HG03354 (cell line): ENCODE results near the gene OPCML.

Experiments used
- ATAC-seq: cut with Tn5 transposase; IDR thresholded peaks from one replicate; pipeline ENCODE4 v1.9.1; 2021; ENCODE audit warnings: mild to moderate bottlenecking; ENCODE audit not compliant: unreplicated experiment, poor library complexity, severe bottlenecking

Gene OPCML

DNA sequence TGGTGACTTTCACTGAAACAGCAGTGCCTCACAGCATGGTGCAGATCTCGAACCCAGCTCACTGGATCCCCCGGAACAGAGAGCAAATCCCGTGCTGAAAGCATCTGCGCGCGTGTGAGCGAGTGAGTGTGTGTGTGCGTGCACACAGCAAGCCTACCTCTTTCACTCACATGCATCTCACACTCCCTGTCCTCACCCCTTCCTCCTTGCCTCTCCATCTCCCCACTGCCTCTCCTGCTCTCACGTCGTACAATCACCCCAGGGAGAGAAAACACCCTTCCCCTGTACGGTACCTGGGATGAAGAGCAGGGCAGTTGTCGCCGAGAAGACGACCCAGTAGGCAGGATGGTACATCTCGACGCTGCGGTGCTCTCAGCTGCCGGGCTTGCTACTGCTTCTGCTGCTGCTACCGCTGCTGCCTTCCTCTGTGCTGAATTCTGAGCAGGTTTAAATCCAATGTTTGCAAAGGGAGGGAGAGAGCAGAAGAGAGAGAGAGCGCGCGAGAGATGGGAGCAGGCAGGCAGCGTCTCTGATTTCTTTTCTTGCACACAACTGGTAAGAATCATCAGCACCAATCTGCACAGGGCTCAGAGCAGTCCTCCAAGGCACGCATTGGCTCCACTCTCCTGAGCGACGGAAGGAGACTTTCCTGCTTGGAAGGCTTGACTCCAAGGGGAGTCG lies at the start of gene OPCML:
Gene OPCML, minus strand, starts transcription at position 531 of the 681 bp plus-strand sequence.
- ATAC-seq = no peak

DNA sequence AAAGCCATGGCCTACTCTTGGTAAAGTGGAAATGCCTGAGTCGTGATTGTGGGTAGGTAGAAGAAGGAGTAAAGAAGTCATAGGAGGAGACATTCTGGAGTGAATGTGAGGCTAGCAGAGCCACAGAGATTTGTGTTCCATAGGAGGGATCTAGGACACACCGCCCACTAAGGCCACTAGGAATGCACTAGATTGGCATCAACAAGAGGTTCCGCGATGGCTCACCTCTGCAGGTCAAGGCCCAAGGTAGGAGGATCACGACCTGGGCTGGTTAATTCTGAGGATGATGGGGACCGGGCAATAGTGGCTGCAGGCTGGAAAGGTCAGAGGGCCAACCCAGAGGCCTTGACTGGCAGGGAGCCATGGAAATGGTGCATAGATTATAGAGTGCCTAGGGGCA lies 48.8 kb upstream of the OPCML start:
- no peak for ATAC-seq

DNA sequence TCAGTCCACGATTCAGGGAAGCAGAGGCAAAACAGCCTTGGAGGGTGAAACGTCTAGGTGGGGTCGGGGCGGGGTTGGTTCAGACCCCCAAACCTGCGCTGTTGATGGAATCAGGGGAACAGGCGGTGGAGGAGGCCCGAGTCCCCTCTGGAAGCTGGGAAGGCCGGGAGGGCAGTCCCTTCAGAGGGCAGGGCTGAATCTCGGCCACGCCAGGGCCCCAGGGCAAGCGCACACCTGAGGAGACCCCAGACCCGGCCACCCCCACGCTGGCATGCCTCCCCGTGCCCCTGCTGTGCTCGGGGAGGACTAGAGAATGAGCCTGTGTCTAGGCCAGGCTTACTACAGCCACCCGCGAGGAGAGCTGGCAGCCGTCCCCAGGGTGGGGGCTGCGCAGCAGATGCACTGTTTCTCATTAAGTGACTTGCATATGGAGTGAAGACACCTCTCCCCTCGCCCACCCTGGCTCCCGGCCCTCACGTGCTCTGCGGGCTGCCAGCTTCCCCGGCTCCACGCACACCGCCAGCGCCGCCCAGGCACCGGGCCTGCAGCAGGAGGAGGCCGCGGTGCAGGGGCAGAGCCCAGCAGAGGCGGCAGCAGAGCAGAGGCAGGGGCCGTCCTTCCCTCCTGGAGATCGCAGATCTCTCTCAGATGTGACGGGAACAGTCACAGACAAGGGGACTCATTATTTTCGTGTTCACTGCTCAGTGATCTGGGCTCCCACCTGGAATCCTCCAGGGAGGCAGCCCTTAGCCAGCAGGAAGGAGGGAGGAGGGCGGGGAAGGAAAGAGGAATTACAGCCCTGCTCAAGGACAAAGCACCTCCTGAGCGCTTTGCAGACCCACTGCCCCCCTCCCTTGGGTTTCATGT lies 47.1 kb upstream of the OPCML start:
- no peak for ATAC-seq

DNA sequence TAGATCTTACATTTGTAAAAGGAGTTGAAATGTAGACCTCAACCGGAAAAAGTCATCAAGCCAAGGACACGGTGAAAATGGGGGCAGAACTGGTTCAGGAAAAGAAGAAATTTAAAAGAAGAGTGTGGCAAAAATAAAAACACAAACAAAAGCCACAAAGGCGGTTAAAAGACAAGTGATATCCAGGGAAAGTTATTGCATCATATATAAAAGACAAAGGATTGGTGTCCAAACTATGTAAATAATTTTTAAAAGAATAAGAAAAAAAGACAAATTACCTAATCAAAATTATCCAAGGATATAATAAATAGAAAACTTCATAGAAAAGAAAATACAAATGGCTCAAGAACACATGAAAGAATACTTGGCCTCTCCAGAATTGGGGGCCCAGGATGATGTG lies 45.1 kb upstream of the OPCML start:
- ATAC-seq = no peak

DNA sequence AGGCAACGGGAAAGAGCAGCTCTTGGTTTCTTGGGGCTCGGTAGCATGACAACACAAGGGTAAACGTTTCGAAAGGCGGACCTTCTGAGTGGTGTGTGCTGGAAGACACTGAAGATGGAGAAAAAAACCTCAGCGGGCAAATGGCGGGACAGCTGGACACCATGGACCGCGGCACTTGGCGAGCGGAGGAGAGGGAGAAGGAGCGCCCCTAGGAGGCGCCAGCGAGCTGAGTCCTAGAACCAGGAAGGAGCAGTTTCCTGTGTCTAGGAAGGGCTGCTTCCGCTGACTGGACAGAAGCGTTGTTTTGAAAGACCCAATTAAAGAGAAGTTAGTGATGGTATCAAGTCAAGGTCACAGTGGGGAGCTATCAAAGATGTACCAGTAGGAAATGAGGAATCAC lies 44.0 kb upstream of the OPCML start:
- no peak for ATAC-seq

DNA sequence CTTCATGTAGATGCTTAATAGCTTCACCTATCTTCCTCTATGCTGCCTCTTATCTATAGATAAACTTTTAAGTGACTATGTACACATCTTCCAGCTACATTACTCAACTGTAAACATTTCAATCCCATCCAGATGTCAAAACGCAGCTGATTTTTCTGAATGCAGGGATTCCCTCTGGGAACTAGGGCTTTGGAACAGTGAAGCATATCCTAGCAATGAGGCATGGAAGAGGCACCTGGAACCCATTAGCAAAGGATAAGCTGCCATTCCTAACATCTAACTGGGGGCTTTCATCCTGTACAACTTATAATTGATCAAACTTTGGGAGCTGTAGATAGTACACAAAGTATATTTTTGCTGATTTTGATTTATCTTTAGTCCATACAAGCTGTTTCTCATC lies 40.8 kb upstream of the OPCML start:
- ATAC-seq = no peak

DNA sequence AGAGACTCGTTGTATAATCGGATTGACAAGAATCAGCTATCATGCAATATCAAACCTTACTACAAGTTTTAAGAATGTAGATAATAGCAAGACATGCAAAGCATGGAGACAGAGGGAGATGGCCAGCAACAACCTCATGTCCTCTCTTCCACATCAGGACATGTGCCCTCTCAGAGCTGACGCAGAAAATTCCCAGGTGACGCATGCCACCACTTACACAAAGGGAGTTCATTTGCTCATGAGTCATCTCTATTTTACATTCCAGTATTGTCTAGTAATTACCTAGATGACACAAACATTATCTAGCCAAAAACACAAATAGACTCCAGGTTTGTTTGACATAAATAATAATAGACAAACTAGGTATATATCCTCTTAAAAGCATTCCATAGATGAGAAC lies 38.1 kb upstream of the OPCML start:
- ATAC-seq = no peak

DNA sequence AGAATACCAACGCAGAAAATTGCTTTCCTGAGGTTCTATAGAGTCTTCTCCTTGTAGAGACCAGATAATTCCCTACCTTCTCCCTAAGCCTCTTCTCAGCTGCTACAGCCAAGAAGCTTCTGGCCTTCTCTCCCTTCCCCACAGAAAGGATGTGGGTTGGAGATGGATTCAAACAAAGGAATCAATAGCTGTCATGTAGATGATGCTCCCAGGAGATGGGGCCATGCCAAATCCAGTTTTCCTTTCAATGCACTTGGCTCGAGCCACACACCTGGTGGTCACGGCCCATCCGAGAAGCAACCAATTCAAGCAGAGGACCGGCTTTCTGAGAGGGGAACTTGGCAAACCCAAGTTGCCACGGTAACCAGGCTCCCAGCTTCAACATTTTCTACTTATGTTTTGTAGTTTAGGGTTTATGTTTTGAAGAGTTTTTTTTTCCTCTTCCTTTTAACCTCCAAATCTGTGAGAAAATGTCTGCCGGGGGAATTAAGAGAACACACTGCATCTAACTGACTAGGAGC lies 31.3 kb upstream of the OPCML start:
- no peak for ATAC-seq

DNA sequence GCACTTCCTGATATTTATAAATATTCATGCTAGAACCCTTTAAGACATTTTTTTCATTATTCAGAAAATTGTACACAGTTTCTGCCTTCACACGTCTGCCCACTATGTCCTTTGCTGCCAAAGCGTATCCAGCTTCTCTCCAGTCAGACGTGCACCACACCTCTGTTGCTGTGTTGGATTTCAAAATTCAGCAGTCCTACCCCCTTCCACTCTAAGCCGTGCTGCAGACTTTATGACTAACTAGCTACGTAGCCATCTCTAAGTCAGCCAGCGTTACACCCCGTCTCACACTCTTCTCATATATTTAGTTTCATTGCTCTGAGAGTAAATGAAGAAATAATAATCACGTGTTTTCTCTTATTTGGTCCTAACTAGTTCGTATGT lies 28.2 kb upstream of the OPCML start:
- ATAC-seq = no peak

DNA sequence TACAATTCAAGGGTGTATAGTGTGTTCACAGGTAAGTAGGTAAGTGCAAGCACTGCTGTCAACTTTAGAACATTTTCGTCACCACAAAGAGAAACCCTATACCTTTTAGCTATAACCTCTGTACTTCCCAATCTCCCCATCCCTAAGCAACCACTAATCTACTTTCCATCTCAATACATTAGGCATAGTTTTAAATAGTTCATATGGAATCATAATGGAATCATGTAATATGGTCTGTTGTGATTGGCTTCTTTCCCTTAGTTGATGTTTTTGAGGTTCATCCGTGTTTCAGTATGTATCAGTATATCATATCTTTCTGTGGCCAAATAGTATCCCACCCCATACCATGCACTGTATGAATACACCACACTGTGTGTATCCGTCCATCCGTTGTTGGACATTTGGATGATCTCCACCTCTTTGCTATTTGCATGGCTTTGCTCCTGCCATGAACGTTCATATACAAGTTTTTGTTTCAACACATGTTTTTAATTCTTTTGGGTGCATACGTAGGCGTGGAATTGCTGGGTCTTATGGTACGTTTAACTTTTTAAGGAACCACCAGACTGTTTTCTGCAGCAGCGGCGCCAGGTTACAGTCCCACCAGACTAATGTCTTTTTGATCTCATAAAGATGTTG lies 27.7 kb upstream of the OPCML start:
- ATAC-seq = no peak

DNA sequence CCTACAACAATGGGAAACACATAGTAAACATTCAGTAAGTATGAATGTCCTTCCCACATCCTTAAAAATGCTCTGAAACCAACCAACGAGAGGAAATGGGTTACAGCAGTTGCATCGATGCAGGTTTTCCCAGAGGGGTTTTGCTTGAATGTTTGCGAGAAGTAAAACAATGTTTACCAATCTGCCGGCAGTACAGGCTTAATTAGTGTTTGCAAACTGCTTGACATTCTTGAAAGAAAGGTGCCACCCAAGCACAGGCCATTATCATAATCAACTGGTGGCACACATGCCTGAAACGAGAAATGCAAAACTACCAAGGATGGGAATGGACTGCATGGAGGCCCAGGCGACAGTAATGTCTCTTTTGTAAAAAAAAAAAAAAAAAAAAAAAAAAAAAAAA lies 27.1 kb upstream of the OPCML start:
- no peak for ATAC-seq

DNA sequence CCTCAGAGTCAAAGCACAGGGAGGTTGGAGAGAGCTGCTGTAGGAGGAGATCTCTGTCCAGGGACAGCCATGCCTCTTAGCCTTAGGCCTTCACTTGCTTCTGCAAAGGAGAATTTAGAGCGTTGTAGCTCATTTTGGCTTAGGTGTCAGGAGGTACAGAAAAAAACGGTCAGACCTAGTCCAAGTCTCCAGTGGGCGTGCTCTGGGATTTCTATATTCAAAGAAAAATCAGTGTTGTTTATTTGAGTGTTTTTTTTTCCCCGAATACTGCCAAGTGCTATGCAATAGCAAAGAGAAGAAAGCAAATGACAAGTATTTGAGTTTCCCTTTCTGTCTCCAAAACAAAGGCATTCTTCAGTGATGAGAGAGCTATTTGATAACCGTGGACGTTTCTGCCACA lies 22.7 kb upstream of the OPCML start:
- no peak for ATAC-seq

DNA sequence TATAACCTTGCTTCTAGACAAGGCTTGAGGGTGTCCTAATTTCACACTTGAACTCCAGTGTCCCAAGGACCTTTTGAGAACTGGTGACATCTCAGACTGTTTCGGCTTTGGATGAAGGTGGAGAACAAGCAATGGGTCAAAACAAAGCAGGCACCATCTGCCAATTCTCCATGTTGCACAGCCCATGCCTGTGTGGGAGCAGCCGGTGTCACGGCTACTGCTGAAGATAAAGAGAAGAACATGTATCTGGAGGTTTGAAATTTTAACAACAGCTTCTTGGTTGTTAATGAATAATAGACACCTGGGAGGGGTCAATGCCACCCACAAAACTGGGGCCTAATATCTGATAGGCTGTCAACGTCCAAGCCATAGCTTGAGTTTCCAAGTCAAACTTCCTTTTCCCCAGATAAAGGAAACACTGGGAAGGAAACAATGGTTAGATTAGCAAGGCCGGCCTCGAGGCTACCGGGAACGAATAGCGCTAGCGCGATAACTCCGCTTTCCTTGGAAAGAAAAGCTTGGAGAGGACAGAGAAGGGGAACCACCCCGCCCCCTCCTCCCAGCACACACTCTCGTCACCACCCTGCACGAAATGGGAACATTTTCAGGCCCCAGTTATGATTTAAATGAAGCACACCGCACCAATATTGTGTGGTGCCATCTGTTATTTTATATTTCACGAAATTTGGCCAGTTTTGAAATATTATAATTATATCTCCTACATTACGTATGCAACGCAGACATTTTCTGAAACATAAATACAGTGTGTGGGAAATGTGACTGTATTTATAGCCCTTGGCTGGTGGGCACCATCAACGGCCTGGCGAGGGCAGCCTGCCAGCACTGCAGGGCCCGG lies 21.8 kb upstream of the OPCML start:
- no peak for ATAC-seq

DNA sequence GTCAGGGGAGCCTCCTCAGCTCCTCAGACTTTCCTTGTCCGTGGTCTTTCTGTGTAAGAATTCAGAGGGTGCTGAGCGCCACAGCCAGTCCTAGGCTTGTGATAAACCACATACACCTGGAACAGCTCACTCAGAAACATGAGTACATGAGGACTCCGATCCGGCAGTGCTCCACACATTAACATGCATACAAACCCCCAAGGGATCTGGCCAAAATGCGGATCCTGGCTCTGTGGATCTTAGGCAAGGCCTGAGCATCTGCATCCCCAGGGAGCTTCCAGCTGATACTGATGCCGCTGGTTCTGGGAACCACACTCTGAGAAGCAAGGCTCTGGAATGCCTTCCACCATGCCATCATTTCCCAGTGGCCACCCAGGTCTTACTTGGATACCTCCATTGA lies 20.6 kb upstream of the OPCML start:
- no peak for ATAC-seq

DNA sequence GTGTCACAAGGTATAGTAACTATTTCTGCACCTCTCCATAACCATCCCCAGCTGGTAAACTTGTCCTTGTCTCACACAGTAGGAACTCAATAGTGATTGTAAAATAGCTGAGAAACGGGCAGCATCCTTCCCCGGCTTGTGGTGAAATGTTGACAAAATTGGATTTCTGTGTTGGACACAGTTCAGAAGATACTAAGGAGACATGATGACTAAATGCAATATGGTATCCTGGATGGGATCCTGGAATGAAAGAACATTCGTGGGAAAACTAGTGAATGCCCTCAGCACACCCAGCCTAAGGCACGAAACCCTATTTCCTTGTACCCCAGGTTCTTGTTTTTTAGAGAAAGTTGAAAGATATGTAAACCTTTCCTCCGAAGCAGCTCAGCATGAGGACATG lies 18.8 kb upstream of the OPCML start:
- no peak for ATAC-seq

DNA sequence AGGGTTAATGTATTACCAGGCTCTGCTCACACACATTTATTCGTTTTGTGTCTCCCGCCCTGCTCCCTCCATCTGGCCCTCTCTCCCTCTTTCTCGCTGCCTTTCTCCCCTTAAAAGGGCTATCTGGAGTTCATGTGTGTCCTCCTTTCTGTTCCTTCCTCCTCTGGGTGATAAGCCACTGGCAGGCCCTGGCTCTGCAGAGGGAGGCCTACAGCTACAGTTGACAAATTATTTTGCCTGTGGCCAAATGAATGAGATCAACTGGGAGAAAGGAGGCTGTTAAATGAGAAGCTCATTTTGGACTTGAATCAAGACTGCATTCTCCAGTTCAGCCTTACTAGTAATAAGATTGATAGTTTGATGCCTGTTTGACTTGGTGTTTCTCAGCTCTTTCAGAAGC lies 17.5 kb upstream of the OPCML start:
- ATAC-seq = no peak

DNA sequence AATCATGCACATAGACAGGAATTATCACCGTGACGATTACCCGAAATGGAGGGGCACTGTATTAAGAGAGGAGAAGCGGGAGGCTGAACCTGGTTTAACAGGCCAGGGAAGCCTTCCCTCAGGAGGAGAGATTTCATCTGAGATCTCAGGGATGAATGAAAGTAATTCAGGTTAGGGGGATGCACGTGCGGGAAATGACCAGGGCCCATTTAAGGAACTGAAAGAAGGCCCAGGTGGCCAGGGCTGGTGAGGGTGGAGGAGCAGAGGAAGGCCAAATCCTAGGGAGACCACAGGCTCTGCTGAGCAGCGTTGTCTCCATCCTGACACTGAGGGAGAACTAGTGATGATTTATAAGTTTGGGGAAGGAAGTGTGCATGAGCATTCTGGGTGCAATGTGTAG lies 16.3 kb upstream of the OPCML start:
- no peak for ATAC-seq

DNA sequence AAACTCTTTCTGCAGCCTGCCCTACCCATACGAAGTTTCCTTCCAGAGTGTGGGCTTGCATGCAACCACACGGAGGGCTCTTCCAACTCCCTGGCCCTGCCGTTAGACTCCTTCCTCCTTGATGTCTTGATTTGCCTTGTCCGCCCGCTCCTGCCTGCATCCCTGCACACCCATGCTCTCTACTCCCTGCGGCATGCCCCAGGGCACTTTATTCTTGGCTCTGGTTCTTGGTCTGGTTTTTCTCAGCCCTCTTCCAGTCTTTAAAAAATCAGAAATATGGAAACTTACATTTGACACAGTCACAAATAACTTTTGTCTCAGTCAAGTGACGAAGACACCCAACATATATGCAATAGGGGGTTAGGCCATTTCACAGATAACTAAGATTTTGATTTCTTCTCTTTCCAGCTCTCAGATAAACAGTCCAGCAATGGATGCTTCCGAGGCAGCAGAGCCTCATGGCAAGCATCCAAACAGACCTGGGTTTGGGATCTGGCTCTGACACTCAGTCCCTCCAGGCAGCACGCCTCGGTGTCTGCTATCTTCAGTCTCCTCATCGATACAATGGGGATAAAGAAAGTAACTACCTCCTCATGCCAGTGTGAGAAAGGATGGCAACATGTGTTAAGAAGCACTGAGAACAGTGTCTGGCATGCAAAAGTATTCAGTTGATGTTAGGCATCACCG lies 15.7 kb upstream of the OPCML start:
- ATAC-seq = no peak

DNA sequence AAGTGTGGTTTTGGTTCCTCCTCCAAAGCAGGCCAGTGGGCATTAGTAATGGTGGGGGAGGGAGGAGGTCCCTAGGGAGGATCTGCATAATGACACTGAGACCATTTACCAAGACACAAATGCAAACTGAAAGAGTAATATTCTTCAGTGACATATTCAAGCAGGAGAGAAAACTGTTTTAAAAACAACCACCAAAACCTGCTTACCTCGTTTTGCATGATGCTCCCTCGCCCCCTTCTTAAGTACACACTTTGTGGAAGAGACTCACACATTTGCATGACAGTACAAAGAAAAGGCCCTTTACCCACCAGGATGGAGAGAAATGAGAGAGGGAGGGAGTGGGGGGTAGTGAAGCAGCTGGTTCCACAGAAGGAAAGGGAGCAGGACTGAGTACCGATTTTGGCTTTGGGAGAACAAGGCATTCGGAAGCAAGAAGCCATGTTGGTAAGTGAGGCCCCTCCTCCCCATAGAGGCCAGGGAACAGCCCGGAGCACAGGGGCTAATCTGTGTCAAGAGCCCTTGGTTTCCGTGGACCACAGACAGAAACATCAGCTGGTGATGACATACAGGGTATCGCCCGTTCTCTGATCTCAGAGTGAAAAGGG lies 13.0 kb upstream of the OPCML start:
- ATAC-seq = peak; percentile 70
